Heart right ventricle (tissue), 16 donors: ENCODE measurements around the gene PCSK6. TPM values are rescaled to one million over a fixed set of nuclear protein-coding genes. Genes with fewer than 3 reads are reported as not detected.

Experiments used
- ATAC-seq, 8 donors: fragments of 200-7000 bp; cut with Tn5 transposase; one replicate each; pipeline ENCODE4 v1.9.1; 2020; ENCODE audit warnings: mild to moderate bottlenecking in 8 of 8, moderate library complexity in 8 of 8, moderate number of reproducible peaks in 1 of 8
- DNase-seq, 2 donors: peaks; one replicate each; pipeline ENCODE4 v3.0.0-alpha.2; 2020
- H3K27ac ChIP-seq, 10 donors: fragments of 200-600 bp; sonication (generic) in 2 of 10; one replicate each; pipeline versions ENCODE4 v1.5.0 to v1.8.0; 2020 to 2022; ENCODE audit warnings: mild to moderate bottlenecking in 3 of 10
- H3K27me3 ChIP-seq, 7 donors: fragments of 200-600 bp; one replicate each; pipeline ENCODE4 v1.8.0; 2021 to 2022; ENCODE audit warnings: mild to moderate bottlenecking in 2 of 7
- H3K36me3 ChIP-seq, 9 donors: fragments of 200-600 bp; sonication (generic) in 1 of 9; one replicate each; pipeline versions ENCODE4 v1.5.0 to v1.8.0; 2020 to 2022; ENCODE audit warnings: mild to moderate bottlenecking in 2 of 9
- H3K4me1 ChIP-seq, 9 donors: fragments of 200-600 bp; sonication (generic) in 1 of 9; one replicate each; pipeline versions ENCODE4 v1.5.0 to v1.8.0; 2020 to 2022; ENCODE audit warnings: mild to moderate bottlenecking in 4 of 9
- H3K4me3 ChIP-seq, 10 donors: fragments of 200-600 bp; sonication (generic) in 2 of 10; one replicate each; pipeline versions ENCODE4 v1.5.0 to v1.8.0; 2020 to 2022; ENCODE audit warnings: mild to moderate bottlenecking in 7 of 10, moderate library complexity in 2 of 10
- H3K9me3 ChIP-seq, 11 donors: fragments of 200-600 bp in 10 of 11; sonication (generic) in 2 of 11; one replicate each; pipeline versions ENCODE4 v1.5.0 to v1.8.0; 2013 to 2022; ENCODE audit warnings: mild to moderate bottlenecking in 2 of 11, control low read depth in 1 of 11, moderate library complexity in 1 of 11
- WGBS, 2 donors: extraction: QIAGEN DNeasy Blood & Tissue Kit; methylation state at CpG; one replicate each; pipeline ENCODE4 v1.1.7; 2013; ENCODE audit warnings: inconsistent platforms in 1 of 2; 5-methylcytosine and 5-hydroxymethylcytosine counted together
- intact Hi-C, 10 donors: fragments of 100-400 bp; cut with DNase I; formaldehyde crosslinking; loops; one replicate each; pipeline versions ENCODE4 v1.11.1 to v1.14.2; 2022
- polyA plus RNA-seq, 2 donors: library from polyadenylated mRNA; stranded (reverse); fragments of 200-250 nt; gene quantifications; one replicate each; pipeline ENCODE4 v1.2.3, GENCODE V29; 2013
- total RNA-seq, 10 donors: library from RNA; stranded (reverse); fragmentation: NEBNext Ultra II Directional in 3 of 10; extraction: Animal tissue kit (Norgen Biotek cat#: 25700) in 3 of 10; gene quantifications; one replicate each; pipeline versions ENCODE4 v1.2.1 to v1.2.4, GENCODE V29; 2021 to 2023
- TF ChIP-seq, protein P1 (sequence below), 9 donors: fragments of 200-600 bp; sonication (generic) in 2 of 9; IDR thresholded peaks; one replicate each; pipeline versions ENCODE4 v1.5.0 to v1.8.0; 2021 to 2022; ENCODE audit warnings: antibody characterized with exemption in 9 of 9, mild to moderate bottlenecking in 5 of 9, moderate library complexity in 1 of 9
- donor health status: Arrhythmogenic right ventricular cardiomyopathy.
- donor health status: ischemic (EF 13 %, LVEDD 7.1; RV severe dilation, severe dysfunction).
- donor health status: healthy with polysubstance abuse.
- donor health status: DM: no; HTN: yes; CAD: no.
- donor health status: DM: no; HTN: no; CAD: no.
- donor health status: ischemic (EF 25% LVEDD 6.9; RV normal size, moderate dysfunction).
- donor health status: ischemic (EF 25% LVEDD 5.7; RV mildly dilated, moderate dysfunction).
- donor health status: healthy.
- donor health status: DM: yes; HTN: yes; CAD: no.
- donor health status: Ischemic cardiomyopathy.
- donor health status: ischemic (EF 35%, LVEDD 5.7; RV mildly dilated, moderate dysfunction).
- donor health status: nonischemic (EF 11% LVEDD 7.7; RV severe dilation, severe dysfunction).
- donor health status: DM: yes; HTN: yes; CAD: no.
- donor health status: PGD.
- donor health status: ischemic (EF 29% LVEDD 5.4; RV normal size, mild dysfunction).
- donor health status: nonischemic (EF 23%, LVEDD 6.1; RV moderate dilation, normal function).

PCSK6 gene
- total and polyA plus RNA-seq, 12 donors: 4.6 to 34.0 (median 21.7) TPM

DNA sequence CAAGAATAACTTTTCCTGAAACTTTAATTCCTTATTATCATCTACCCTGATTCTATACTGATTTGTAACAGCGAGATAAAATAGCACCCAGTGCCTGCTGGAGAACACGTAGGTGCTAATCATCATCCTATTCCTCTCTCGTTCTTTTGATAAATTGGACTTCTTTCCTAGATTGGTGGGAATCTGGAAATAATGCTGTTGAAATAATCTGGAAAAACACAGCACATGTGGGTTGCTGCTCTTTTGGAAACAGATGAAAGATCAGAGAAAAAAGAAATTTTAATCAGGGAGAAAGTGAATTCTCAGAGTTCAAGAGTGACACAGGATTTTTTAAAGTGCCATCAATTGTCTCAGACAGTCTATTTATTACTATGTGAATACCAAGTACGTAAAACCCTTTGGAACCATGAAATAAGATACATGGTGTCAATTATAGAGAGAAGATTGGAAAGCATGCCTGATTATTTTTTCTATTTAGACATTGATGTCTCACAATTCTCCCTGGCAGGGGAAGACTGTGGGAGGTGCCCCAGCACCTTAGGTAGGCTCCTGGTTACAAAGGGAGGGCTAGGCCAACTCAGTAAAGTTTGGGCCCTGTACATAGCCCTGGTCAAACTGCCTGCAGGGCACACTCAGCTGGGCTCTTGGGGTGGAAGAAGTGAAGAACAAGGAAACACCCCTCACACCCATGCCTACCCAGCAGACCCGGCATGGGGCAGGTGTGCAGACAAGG, 134.4 kb downstream of the PCSK6 start:
- Histone ChIP-seq H3K36me3 (peaks cover 0 to 8% (median 0%) of the 10 kb centered on the region in 9 donors), H3K9me3 (no peaks in the 10 kb centered on the region), H3K27ac (no peak overlapping the region), H3K4me3 (no peak overlapping the region), H3K27me3 (no peaks in the 10 kb centered on the region), H3K4me1 (peaks cover 0 to 30% (median 19%) of the 10 kb centered on the region in 9 donors)
- intact Hi-C loops: loop anchor here in 3 of 10 donors (5.0 kb wide), 1 partner anchor 147 kb away; no protein-coding TSS in a partner anchor
- ATAC-seq: no peak
- WGBS, 2 donors: 90 to 92% methylated on average over 5 of the region's 5 CpGs
- no peak for DNase-seq
- TF ChIP-seq, protein P1, sequence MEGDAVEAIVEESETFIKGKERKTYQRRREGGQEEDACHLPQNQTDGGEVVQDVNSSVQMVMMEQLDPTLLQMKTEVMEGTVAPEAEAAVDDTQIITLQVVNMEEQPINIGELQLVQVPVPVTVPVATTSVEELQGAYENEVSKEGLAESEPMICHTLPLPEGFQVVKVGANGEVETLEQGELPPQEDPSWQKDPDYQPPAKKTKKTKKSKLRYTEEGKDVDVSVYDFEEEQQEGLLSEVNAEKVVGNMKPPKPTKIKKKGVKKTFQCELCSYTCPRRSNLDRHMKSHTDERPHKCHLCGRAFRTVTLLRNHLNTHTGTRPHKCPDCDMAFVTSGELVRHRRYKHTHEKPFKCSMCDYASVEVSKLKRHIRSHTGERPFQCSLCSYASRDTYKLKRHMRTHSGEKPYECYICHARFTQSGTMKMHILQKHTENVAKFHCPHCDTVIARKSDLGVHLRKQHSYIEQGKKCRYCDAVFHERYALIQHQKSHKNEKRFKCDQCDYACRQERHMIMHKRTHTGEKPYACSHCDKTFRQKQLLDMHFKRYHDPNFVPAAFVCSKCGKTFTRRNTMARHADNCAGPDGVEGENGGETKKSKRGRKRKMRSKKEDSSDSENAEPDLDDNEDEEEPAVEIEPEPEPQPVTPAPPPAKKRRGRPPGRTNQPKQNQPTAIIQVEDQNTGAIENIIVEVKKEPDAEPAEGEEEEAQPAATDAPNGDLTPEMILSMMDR (IDR thresholded peaks at IDR 0.05): no peak

DNA sequence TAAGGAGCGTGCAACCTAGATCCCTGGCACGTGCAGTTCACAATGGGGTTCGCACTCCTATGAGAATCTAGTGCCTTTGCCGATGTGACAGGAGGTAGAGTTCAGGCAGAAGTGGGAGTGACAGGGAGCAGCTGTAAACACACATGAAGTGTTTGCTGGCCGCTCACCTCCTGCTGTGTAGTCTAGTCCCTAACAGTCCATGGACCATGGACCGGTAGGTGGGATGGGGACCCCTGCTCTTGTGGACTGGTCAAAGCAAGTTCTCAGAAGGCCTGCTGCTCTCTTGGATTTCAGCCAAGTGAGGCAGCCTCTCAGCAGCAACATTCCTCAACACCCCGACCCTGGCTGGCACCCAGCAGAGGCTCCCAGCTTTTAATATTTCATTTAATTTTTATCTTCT, 136.3 kb downstream of the PCSK6 start:
- DNase-seq (no peak), ATAC-seq (no peak)
- TF ChIP-seq, protein P1 (IDR thresholded peaks at IDR 0.05): no peak
- Histone ChIP-seq H3K9me3 (no peaks in the 10 kb centered on the region), H3K27ac (no peak overlapping the region), H3K36me3 (peaks cover 0 to 8% (median 0%) of the 10 kb centered on the region in 9 donors), H3K4me3 (no peak overlapping the region), H3K4me1 (peaks cover 0 to 29% (median 17%) of the 10 kb centered on the region in 9 donors), H3K27me3 (no peaks in the 10 kb centered on the region)
- 75 to 79% methylated on average over 7 of the region's 7 CpGs for whole genome bisulfite sequencing, 2 donors
- intact Hi-C loops: loop anchor here in 1 of 10 donors (5.0 kb wide), 1 partner anchor 149 kb away; no protein-coding TSS in a partner anchor

DNA sequence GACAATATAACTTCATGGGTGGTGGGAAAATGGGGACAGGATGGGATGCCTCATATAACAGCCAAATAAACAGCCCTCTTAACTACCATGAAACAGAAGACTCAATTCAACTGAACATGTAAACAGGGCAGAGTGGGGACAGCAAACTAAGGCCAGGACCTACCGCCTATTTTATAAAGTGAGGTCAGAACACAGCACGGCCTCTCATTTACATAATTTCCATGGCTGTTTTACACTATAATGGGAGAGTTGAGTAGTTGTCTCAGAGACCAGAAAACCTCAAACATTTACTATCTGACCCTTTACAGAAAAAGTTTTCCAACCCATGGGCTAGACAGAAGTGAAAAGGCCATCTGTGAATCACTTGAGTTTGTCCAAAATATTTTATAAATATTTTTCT, 137.8 kb downstream of the PCSK6 start:
- H3K4me1 ChIP-seq: peaks cover 0 to 35% (median 10%) of the 10 kb centered on the region in 9 donors
- 88 to 93% methylated on average over 2 of the region's 2 CpGs for WGBS, 2 donors
- H3K4me3 ChIP-seq: no peak overlapping the region
- DNase-seq: no peak
- TF ChIP-seq, protein P1 (IDR thresholded peaks at IDR 0.05): no peak
- peaks cover 0 to 8% (median 0%) of the 10 kb centered on the region in 9 donors for H3K36me3 ChIP-seq
- no peak for ATAC-seq
- intact Hi-C loops: loop anchor here in 1 of 10 donors (5.0 kb wide), 1 partner anchor 151 kb away; no protein-coding TSS in a partner anchor
- no peak overlapping the region for H3K27ac ChIP-seq
- no peaks in the 10 kb centered on the region for H3K9me3 ChIP-seq
- peaks cover 0 to 9% (median 0%) of the 10 kb centered on the region in 7 donors for H3K27me3 ChIP-seq

DNA sequence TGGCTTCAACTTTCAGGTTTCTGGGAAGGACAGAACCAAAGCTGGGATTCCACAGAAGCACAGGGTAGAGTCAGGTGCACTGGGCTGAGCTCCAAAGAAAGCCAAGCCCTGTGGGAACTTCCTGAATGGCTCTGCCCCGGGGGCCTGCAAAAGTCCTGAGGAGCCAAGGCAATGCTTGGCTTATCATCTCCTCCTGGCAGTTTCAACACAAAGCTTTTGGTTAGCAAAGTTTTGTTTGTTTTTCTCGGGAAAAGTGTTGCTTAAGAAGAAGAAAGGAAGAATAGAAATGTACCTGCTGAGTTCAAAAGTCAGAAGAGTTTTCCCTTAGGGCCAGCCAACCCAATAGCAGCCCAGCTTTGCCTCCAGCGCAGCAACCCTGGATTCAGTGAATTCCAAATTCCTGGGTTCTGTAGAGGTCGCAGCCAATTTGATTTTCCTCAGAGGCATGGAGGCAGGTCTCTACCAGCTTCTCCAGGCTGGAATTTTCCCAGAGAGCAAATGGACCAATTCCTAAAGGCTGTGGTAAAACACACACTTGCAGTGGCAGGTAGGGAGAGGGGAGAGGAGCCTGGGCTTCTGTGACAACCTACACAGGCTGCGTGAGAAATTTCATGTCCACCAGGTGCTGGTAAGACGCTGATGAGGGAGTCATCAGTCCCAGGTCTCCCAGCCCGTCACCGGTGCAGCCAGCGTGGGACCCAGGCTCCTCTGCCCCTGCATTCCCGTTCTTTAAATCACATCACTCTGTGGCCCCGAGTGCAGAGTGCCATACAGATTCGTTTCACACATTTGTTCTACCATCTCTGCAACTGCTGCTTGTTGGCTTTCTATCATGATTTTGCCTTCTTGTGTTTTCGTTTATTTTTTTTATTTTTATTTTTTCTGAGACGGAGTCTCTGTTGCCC, 140.2 kb downstream of the PCSK6 start:
- DNase-seq (no peak), ATAC-seq (peak in 1 of 8 donors; percentile 22)
- intact Hi-C loops: no loop called here
- TF ChIP-seq, protein P1 (IDR thresholded peaks at IDR 0.05): no peak
- Histone ChIP-seq H3K36me3 (no peaks in the 10 kb centered on the region), H3K9me3 (no peaks in the 10 kb centered on the region), H3K27me3 (peaks cover 0 to 9% (median 0%) of the 10 kb centered on the region in 7 donors), H3K4me1 (peaks cover 0 to 35% (median 10%) of the 10 kb centered on the region in 9 donors), H3K4me3 (no peak overlapping the region), H3K27ac (peak overlapping the region in 2 of 10 donors; percentile 12 to 49)
- 82 to 83% methylated on average over 14 of the region's 14 CpGs for WGBS, 2 donors
